Glomerular visceral epithelial cell (primary cell): Measurements from ENCODE around the gene DNAJC25.

Experiments used
- DNase-seq: peaks from one replicate; pipeline ENCODE4 v3.0.0-alpha.2; 2016; ENCODE audit errors: extremely low spot score

The DNAJC25 gene

GRCh38 chr9:111627260-111627963 lies 3.7 kb upstream of the DNAJC25 start:
- DNase-seq, result no peak

- no peak for DNase-seq
Observed at GRCh38 chr9:111628411-111628810, 2.7 kb upstream of the DNAJC25 start.

- DNase-seq, result no peak
Observed at GRCh38 chr9:111630182-111630963, 761 bp upstream of the DNAJC25 start.

- no peak for DNase-seq
Observed at GRCh38 chr9:111630964-111631213, 245 bp upstream of the DNAJC25 start.

GRCh38 chr9:111632060-111632459 lies 926 bp downstream of the DNAJC25 start:
- no peak for DNase-seq

- DNase-seq, result no peak
Observed at GRCh38 chr9:111632695-111633388, 1.7 kb downstream of the DNAJC25 start.

GRCh38 chr9:111633389-111633736 lies 2.2 kb downstream of the DNAJC25 start:
- DNase-seq, result no peak

- no peak for DNase-seq
Observed at GRCh38 chr9:111634860-111635259, 3.7 kb downstream of the DNAJC25 start.

GRCh38 chr9:111637421-111637950 lies 6.4 kb downstream of the DNAJC25 start:
- DNase-seq, result no peak

GRCh38 chr9:111644195-111644772 lies 13.2 kb downstream of the DNAJC25 start:
- no peak for DNase-seq

- no peak for DNase-seq
Observed at GRCh38 chr9:111645806-111646205, 14.7 kb downstream of the DNAJC25 start.

GRCh38 chr9:111646417-111646816 lies 15.3 kb downstream of the DNAJC25 start:
- DNase-seq, result no peak

GRCh38 chr9:111648066-111648465 lies 16.9 kb downstream of the DNAJC25 start:
- no peak for DNase-seq

- DNase-seq, result no peak
Observed at GRCh38 chr9:111649016-111649415, 17.9 kb downstream of the DNAJC25 start.

GRCh38 chr9:111657051-111657450 lies 25.9 kb downstream of the DNAJC25 start:
- no peak for DNase-seq

- no peak for DNase-seq
Observed at GRCh38 chr9:111658943-111659342, 27.8 kb downstream of the DNAJC25 start.

- no peak for DNase-seq
Observed at GRCh38 chr9:111659691-111660090, 28.6 kb downstream of the DNAJC25 start.

- DNase-seq, result peak; percentile 69
Observed at GRCh38 chr9:111661150-111661801, 30.1 kb downstream of the DNAJC25 start, which contains the start of gene GNG10. Gene GNG10 (plus strand): TSS chr9:111661605. CDS start chr9:111661635, 30 bp downstream.

- peak; percentile 47 for DNase-seq
Observed at GRCh38 chr9:111661802-111662521, 30.8 kb downstream of the DNAJC25 start.

- no peak for DNase-seq
Observed at GRCh38 chr9:111662576-111663300, 31.6 kb downstream of the DNAJC25 start.
